Trophoblast cell (in vitro differentiated cells and primary cell): ENCODE data around the gene MYRIP.

Experiments used
- DNase-seq, 2 donors: peaks; one replicate each; pipeline ENCODE4 v3.0.0-alpha.2; 2016
- H2AFZ ChIP-seq: 2 replicates; pipeline ENCODE4 v1.6.1; 2013; ENCODE audit warnings: low read length, moderate library complexity, mild to moderate bottlenecking; ENCODE audit not compliant: insufficient read depth, poor library complexity
- H2AK5ac ChIP-seq: 2 replicates; pipeline ENCODE4 v1.6.1; 2013; ENCODE audit warnings: mild to moderate bottlenecking, low read length
- H2BK120ac ChIP-seq: 2 replicates; pipeline ENCODE4 v1.6.1; 2013; ENCODE audit warnings: low read length, mild to moderate bottlenecking, moderate library complexity; ENCODE audit not compliant: insufficient read depth, poor library complexity
- H2BK12ac ChIP-seq: 2 replicates; pipeline ENCODE4 v1.6.1; 2013; ENCODE audit warnings: mild to moderate bottlenecking, low read length, moderate library complexity
- H2BK5ac ChIP-seq: 2 replicates; pipeline ENCODE4 v1.6.1; 2013; ENCODE audit warnings: low read length, low read depth, moderate library complexity, mild to moderate bottlenecking; ENCODE audit not compliant: poor library complexity
- H3K14ac ChIP-seq: 2 replicates; pipeline ENCODE4 v1.6.1; 2013; ENCODE audit warnings: mild to moderate bottlenecking, low read length
- H3K18ac ChIP-seq: 2 replicates; pipeline ENCODE4 v1.6.1; 2013; ENCODE audit warnings: mild to moderate bottlenecking, low read length
- H3K23ac ChIP-seq: 2 replicates; pipeline ENCODE4 v1.6.1; 2013; ENCODE audit warnings: low read length
- H3K27ac ChIP-seq: 2 replicates; pipeline ENCODE4 v1.5.1; 2013; ENCODE audit warnings: low read depth, mild to moderate bottlenecking, inconsistent platforms, low read length, moderate library complexity
- H3K27me3 ChIP-seq: 2 replicates; pipeline ENCODE4 v1.6.1; 2013; ENCODE audit warnings: inconsistent platforms, mild to moderate bottlenecking, low read length, moderate library complexity; ENCODE audit not compliant: insufficient read depth
- H3K36me3 ChIP-seq, 2 experiments: 1 replicate in 1 of 2; 2 replicates in 1 of 2; pipeline ENCODE4 v1.6.1; 2013; ENCODE audit warnings: low read length in 2 of 2, mild to moderate bottlenecking in 2 of 2, moderate library complexity in 1 of 2; ENCODE audit not compliant: insufficient read depth in 2 of 2, control insufficient read depth in 1 of 2
- H3K4ac ChIP-seq: 2 replicates; pipeline ENCODE4 v1.6.1; 2013; ENCODE audit warnings: low read depth, mild to moderate bottlenecking, low read length, moderate library complexity
- H3K4me1 ChIP-seq, 2 experiments: 1 replicate in 1 of 2; 2 replicates in 1 of 2; pipeline ENCODE4 v1.6.1; 2013; ENCODE audit warnings: low read length in 2 of 2, mild to moderate bottlenecking in 2 of 2, moderate library complexity in 1 of 2; ENCODE audit not compliant: insufficient read depth in 2 of 2, control insufficient read depth in 1 of 2
- H3K4me2 ChIP-seq: 2 replicates; pipeline ENCODE4 v1.6.1; 2013; ENCODE audit warnings: inconsistent platforms, mild to moderate bottlenecking, low read length, moderate library complexity
- H3K4me3 ChIP-seq: 2 replicates; pipeline ENCODE4 v1.5.1; 2013; ENCODE audit warnings: mild to moderate bottlenecking, low read depth, low read length, inconsistent platforms
- H3K79me1 ChIP-seq: one replicate; pipeline ENCODE4 v1.6.1; 2013; ENCODE audit warnings: low read length
- H3K79me2 ChIP-seq: 2 replicates; pipeline ENCODE4 v1.6.1; 2013; ENCODE audit warnings: low read length, mild to moderate bottlenecking; ENCODE audit not compliant: control insufficient read depth, insufficient read depth, poor library complexity
- H3K9ac ChIP-seq: 2 replicates; pipeline ENCODE4 v1.6.1; 2013; ENCODE audit warnings: mild to moderate bottlenecking, low read length
- H3K9me3 ChIP-seq: 2 replicates; pipeline ENCODE4 v1.6.1; 2013; ENCODE audit warnings: low read depth, mild to moderate bottlenecking, control low read depth, inconsistent platforms, low read length; ENCODE audit not compliant: insufficient read depth
- H4K12ac ChIP-seq: 2 replicates; pipeline ENCODE4 v1.6.1; 2013; ENCODE audit warnings: low read depth, mild to moderate bottlenecking, low read length, moderate library complexity
- H4K8ac ChIP-seq: 2 replicates; pipeline ENCODE4 v1.6.1; 2013; ENCODE audit warnings: low read depth, mild to moderate bottlenecking, low read length, moderate library complexity
- H4K91ac ChIP-seq: one replicate; pipeline ENCODE4 v1.6.1; 2013; ENCODE audit warnings: low read depth, mild to moderate bottlenecking, low read length, moderate library complexity
- WGBS: extraction: QIAGEN DNeasy Blood & Tissue Kit; methylation state at CpG from one replicate; pipeline ENCODE4 v1.1.7; 2013; ENCODE audit warnings: missing lambda C conversion rate; ENCODE audit not compliant: insufficient read length, insufficient coverage; ENCODE audit errors: extremely low coverage; 5-methylcytosine and 5-hydroxymethylcytosine counted together

The MYRIP gene

DNA sequence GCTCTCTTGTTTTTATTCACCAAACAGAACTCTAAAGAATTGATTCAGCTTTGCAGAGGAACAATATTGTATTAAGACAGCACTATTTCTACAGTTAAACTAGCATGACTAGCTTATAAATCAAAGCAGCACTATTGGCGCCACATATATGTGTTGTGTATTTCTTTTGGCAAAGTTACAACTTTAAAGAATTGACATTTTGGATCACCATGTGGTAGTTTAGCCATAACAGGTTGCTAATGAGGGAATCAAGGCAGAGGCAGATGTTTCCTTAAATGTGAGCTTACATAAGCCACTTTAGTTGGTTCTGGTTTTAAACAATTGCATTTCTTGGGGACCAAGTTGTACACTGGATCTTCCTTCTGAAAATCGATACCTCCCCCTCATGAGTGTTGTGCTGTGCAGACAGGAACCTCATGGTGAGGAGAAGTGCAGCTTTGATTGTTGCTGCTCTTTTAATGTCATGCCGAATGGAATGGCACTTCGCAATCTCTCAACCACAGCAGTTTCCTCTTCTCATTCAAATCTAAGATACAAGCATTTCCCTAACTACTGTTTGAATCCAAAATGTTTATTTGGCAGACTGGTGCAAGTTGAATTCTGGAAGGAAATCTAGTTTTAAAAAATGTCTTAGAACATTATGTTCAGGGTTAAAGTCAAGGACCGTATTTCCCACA lies 151.2 kb downstream of the MYRIP start:
- H4K91ac ChIP-seq: no peak overlapping the region
- H3K23ac ChIP-seq: no peak overlapping the region
- no peak overlapping the region for H4K12ac ChIP-seq
- H3K4me3 ChIP-seq: no peak overlapping the region
- H3K18ac ChIP-seq: no peak overlapping the region
- H3K14ac ChIP-seq: no peak overlapping the region
- no peak overlapping the region for H2BK5ac ChIP-seq
- no peak overlapping the region for H3K27ac ChIP-seq
- no peaks in the 10 kb centered on the region for H3K79me1 ChIP-seq
- H3K9ac ChIP-seq: no peak overlapping the region
- no peak overlapping the region for H4K8ac ChIP-seq
- no peak overlapping the region for H3K4me2 ChIP-seq
- no CpG with 5 or more reads among the region's 5 CpGs for WGBS
- no peak overlapping the region for H2BK120ac ChIP-seq
- H3K27me3 ChIP-seq: no peaks in the 10 kb centered on the region
- no peak for DNase-seq
- H2AK5ac ChIP-seq: no peak overlapping the region
- no peaks in the 10 kb centered on the region for H3K79me2 ChIP-seq
- H2BK12ac ChIP-seq: no peak overlapping the region
- H3K4me1 ChIP-seq: no peaks in the 10 kb centered on the region
- H3K9me3 ChIP-seq: no peaks in the 10 kb centered on the region
- H2AFZ ChIP-seq: no peak overlapping the region
- no peak overlapping the region for H3K4ac ChIP-seq
- no peaks in the 10 kb centered on the region for H3K36me3 ChIP-seq

DNA sequence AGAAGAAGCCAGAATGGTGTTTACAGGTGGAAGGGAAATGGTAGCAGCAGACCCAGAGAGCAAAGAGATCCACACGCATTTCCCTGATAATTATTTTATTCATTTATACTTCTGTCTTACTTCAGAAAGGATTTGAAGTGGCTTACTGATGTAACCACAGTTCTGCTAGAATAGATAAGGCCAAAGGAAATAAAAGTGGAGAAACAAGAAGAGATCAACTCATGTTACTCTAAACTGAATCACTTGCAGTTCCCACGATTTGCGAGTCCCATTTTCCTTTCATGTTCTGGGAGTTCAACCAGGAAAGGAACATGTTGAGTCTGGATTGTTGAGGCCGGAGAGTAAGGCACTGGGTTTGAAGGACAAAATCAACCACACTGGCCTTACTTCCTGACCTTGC lies 151.8 kb downstream of the MYRIP start:
- Histone ChIP-seq H3K4ac (no peak overlapping the region), H3K14ac (no peak overlapping the region), H3K9ac (no peak overlapping the region), H2BK12ac (no peak overlapping the region), H2AFZ (no peak overlapping the region), H3K18ac (no peak overlapping the region), H3K79me1 (no peaks in the 10 kb centered on the region), H3K4me3 (no peak overlapping the region), H3K23ac (no peak overlapping the region), H4K12ac (no peak overlapping the region), H3K4me2 (no peak overlapping the region), H4K8ac (no peak overlapping the region), H3K27ac (no peak overlapping the region), H3K36me3 (no peaks in the 10 kb centered on the region), H2BK5ac (no peak overlapping the region), H4K91ac (no peak overlapping the region), H3K79me2 (no peaks in the 10 kb centered on the region), H2AK5ac (no peak overlapping the region), H3K27me3 (no peaks in the 10 kb centered on the region), H3K9me3 (no peaks in the 10 kb centered on the region), H2BK120ac (no peak overlapping the region), H3K4me1 (no peaks in the 10 kb centered on the region)
- no CpG with 5 or more reads among the region's 4 CpGs for WGBS
- DNase-seq: no peak

DNA sequence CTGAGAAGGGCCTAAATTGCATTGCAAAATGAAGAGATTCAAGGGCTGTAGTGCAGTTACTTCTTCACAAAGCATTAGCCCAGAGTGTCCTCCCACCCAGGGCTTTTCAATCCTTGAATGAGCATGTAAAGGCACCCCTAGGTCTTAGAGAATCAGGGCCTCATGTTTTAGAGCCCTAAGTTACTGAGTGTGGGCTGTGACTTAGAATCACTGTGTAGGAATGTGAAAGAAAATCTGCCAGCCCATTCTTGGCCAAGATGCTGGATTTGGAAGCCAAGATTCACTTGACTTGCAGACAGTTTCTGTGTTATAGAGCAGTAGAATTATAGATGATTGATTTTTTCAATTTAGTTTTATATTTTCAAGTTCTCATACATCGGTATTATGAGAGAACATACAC lies 153.2 kb downstream of the MYRIP start:
- Histone ChIP-seq H3K4ac (no peak overlapping the region), H3K36me3 (no peaks in the 10 kb centered on the region), H2AFZ (no peak overlapping the region), H3K27ac (no peak overlapping the region), H4K12ac (no peak overlapping the region), H4K8ac (no peak overlapping the region), H3K23ac (no peak overlapping the region), H2BK5ac (no peak overlapping the region), H3K27me3 (no peaks in the 10 kb centered on the region), H2BK12ac (no peak overlapping the region), H3K14ac (no peak overlapping the region), H3K9ac (no peak overlapping the region), H3K79me2 (no peaks in the 10 kb centered on the region), H2BK120ac (no peak overlapping the region), H2AK5ac (no peak overlapping the region), H3K4me1 (no peaks in the 10 kb centered on the region), H3K18ac (no peak overlapping the region), H3K79me1 (no peaks in the 10 kb centered on the region), H3K4me3 (no peak overlapping the region), H3K4me2 (no peak overlapping the region), H3K9me3 (no peaks in the 10 kb centered on the region), H4K91ac (no peak overlapping the region)
- WGBS: no CpG with 5 or more reads among the region's 1 CpG
- no peak for DNase-seq

DNA sequence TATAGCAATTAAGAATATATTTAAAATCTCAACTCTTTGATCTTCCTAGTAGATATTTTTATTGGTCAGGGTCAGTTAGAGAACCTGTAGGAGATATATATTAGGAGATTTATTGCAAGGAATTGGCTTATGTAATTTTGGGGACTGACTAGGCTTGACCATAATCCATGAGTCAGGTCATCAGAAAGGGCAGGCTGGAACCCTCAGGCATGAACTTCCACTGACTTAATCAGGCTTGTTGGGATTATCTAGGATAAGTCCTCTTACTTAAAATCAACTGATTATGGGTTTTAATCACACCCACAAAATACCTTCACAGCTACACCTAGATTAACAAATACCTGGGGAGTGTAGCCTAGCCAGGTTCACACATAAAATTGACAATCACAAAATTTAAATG lies 156.1 kb downstream of the MYRIP start:
- Histone ChIP-seq H4K12ac (no peak overlapping the region), H3K79me2 (no peaks in the 10 kb centered on the region), H3K36me3 (no peaks in the 10 kb centered on the region), H3K79me1 (no peaks in the 10 kb centered on the region), H2BK12ac (no peak overlapping the region), H3K9me3 (no peaks in the 10 kb centered on the region), H3K4me1 (no peaks in the 10 kb centered on the region), H3K4me2 (no peak overlapping the region), H4K8ac (no peak overlapping the region), H3K14ac (no peak overlapping the region), H3K4ac (no peak overlapping the region), H2AK5ac (no peak overlapping the region), H3K18ac (no peak overlapping the region), H3K27ac (no peak overlapping the region), H3K4me3 (no peak overlapping the region), H2AFZ (no peak overlapping the region), H3K27me3 (no peaks in the 10 kb centered on the region), H2BK5ac (no peak overlapping the region), H3K9ac (no peak overlapping the region), H4K91ac (no peak overlapping the region), H2BK120ac (no peak overlapping the region), H3K23ac (no peak overlapping the region)
- DNase-seq: no peak
